Panc1 (cell line): ENCODE measurements around the gene MICALL2. TPM values are rescaled to one million over a fixed set of nuclear protein-coding genes. Genes with fewer than 3 reads are reported as not detected.

Source experiments
- ATAC-seq: fragments of 200-7000 bp; cut with Tn5 transposase; 2 replicates; pipeline ENCODE4 v1.9.1; 2020; ENCODE audit warnings: mild to moderate bottlenecking, moderate library complexity
- BruUV-seq: library from RNA; stranded (reverse); fragments of 400-500 nt; replicated peaks from 2 replicates; lab custom pipeline; 2021; lab: Mats Ljungman, UMichigan
- CTCF ChIA-PET: fragments of 300-600 bp; sonication (Branson Sonifier 250); formaldehyde crosslinking; loops from one replicate; lab custom pipeline; 2022; ENCODE audit warnings: antibody characterized with exemption; lab: Charles Lee
- POLR2A ChIA-PET: fragments of 300-600 bp; sonication (Branson Sonifier 250); formaldehyde crosslinking; loops from one replicate; lab custom pipeline; 2022; ENCODE audit warnings: antibody characterized with exemption; lab: Charles Lee
- DNase-seq: peaks from one replicate; pipeline ENCODE4 v3.0.0-alpha.2; 2010; ENCODE audit warnings: low read depth, low spot score
- H3K27ac ChIP-seq: 2 replicates; pipeline ENCODE4 v1.5.1; 2011; ENCODE audit warnings: mild to moderate bottlenecking, low read length, inconsistent platforms
- H3K27me3 ChIP-seq: fragments of 200-500 bp; sonication (Bioruptor generic); 2 replicates; pipeline ENCODE4 v1.6.0; 2014; ENCODE audit warnings: low read length, inconsistent platforms; ENCODE audit not compliant: control insufficient read depth, insufficient read depth
- H3K36me3 ChIP-seq: fragments of 200-500 bp; sonication (Bioruptor generic); 2 replicates; pipeline ENCODE4 v1.5.1; 2014; ENCODE audit warnings: inconsistent platforms, mild to moderate bottlenecking, low read length, moderate library complexity; ENCODE audit not compliant: control insufficient read depth, insufficient read depth
- H3K4me1 ChIP-seq: 2 replicates; pipeline ENCODE4 v1.5.1; 2011; ENCODE audit warnings: inconsistent platforms, mild to moderate bottlenecking, low read length, moderate library complexity; ENCODE audit not compliant: control insufficient read depth, insufficient read depth
- H3K4me3 ChIP-seq, 2 experiments: 2 replicates each; pipeline ENCODE4 v1.5.1; 2011 to 2012; ENCODE audit warnings: low read depth in 2 of 2, low read length in 2 of 2, mild to moderate bottlenecking in 2 of 2, inconsistent platforms in 1 of 2, moderate library complexity in 1 of 2
- H3K9me3 ChIP-seq: fragments of 200-500 bp; sonication (Bioruptor generic); 2 replicates; pipeline ENCODE4 v1.5.1; 2014; ENCODE audit warnings: low read depth, mild to moderate bottlenecking, inconsistent platforms, low read length, moderate library complexity; ENCODE audit not compliant: control insufficient read depth, insufficient read depth
- POLR2AphosphoS5 ChIP-seq: IDR thresholded peaks from 2 replicates; pipeline ENCODE4 v1.6.1; 2012; ENCODE audit warnings: mild to moderate bottlenecking, low read depth, low read length, moderate library complexity
- SIN3A ChIP-seq: IDR thresholded peaks from 2 replicates; pipeline ENCODE4 v1.6.1; 2012; ENCODE audit warnings: low read depth, mild to moderate bottlenecking, low read length, moderate library complexity, borderline replicate concordance; ENCODE audit not compliant: insufficient read depth
- TCF7L2 ChIP-seq: IDR thresholded peaks from 2 replicates; pipeline ENCODE4 v1.6.1; 2011; ENCODE audit warnings: mild to moderate bottlenecking, low read depth, low read length, inconsistent platforms
- in situ Hi-C: cut with HindIII; loops from 2 replicates; pipeline ENCODE4 v1.10.0; 2016; ENCODE audit warnings: low sequenced_read_pairs, low pct_unique_long_range_greater_than_20kb
- intact Hi-C: fragments of 100-400 bp; cut with micrococcal nuclease; formaldehyde crosslinking; loops from one replicate; pipeline ENCODE4 v1.10.0; 2022; ENCODE audit not compliant: unreplicated experiment
- total RNA-seq: library from RNA; stranded (reverse); gene quantifications from one replicate; pipeline ENCODE4 v1.2.1, GENCODE V29; 2021; ENCODE audit not compliant: unreplicated experiment
- TF ChIP-seq, protein P1 (sequence below): fragments of 450-650 bp; IDR thresholded peaks from 2 replicates; pipeline ENCODE4 v1.5.1; 2017; ENCODE audit warnings: mild to moderate bottlenecking
- TF ChIP-seq, protein P2 (sequence below), 2 experiments: IDR thresholded peaks; 2 replicates each; pipeline ENCODE4 v1.6.1; 2011 to 2012; ENCODE audit warnings: low read depth in 2 of 2, control low read depth in 1 of 2, low read length in 1 of 2, mild to moderate bottlenecking in 1 of 2, moderate library complexity in 1 of 2; ENCODE audit not compliant: insufficient read depth in 1 of 2

The MICALL2 gene
- total RNA-seq, 1 experiment from 2014 or later: 144 TPM

DNA sequence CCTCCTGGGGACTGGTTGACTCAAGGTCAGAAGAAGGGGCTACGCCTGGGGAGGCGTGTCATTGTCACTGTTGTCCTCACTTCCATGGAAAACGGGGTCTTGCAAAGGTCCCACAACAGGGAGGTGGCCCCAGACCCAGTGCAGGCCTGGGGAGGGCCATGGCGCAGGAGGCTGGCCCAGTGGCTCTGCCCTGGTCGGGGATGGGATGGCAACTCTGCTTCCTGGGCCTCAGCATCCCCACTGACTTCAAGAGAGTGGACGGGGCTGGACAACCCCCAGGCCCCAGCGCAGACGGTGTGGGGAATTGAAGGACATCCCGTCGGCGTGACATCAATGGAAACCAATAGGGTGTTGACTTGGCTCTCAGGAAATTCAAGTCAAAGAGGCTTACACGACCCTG is 35.2 kb downstream of the MICALL2 start:
- intact Hi-C loops (no loop called here), in situ Hi-C loops (no loop called here)
- TF ChIP-seq, protein P1, sequence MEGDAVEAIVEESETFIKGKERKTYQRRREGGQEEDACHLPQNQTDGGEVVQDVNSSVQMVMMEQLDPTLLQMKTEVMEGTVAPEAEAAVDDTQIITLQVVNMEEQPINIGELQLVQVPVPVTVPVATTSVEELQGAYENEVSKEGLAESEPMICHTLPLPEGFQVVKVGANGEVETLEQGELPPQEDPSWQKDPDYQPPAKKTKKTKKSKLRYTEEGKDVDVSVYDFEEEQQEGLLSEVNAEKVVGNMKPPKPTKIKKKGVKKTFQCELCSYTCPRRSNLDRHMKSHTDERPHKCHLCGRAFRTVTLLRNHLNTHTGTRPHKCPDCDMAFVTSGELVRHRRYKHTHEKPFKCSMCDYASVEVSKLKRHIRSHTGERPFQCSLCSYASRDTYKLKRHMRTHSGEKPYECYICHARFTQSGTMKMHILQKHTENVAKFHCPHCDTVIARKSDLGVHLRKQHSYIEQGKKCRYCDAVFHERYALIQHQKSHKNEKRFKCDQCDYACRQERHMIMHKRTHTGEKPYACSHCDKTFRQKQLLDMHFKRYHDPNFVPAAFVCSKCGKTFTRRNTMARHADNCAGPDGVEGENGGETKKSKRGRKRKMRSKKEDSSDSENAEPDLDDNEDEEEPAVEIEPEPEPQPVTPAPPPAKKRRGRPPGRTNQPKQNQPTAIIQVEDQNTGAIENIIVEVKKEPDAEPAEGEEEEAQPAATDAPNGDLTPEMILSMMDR: no peak
- TF ChIP-seq SIN3A (no peak), TCF7L2 (no peak), POLR2AphosphoS5 (no peak)
- TF ChIP-seq, protein P2, sequence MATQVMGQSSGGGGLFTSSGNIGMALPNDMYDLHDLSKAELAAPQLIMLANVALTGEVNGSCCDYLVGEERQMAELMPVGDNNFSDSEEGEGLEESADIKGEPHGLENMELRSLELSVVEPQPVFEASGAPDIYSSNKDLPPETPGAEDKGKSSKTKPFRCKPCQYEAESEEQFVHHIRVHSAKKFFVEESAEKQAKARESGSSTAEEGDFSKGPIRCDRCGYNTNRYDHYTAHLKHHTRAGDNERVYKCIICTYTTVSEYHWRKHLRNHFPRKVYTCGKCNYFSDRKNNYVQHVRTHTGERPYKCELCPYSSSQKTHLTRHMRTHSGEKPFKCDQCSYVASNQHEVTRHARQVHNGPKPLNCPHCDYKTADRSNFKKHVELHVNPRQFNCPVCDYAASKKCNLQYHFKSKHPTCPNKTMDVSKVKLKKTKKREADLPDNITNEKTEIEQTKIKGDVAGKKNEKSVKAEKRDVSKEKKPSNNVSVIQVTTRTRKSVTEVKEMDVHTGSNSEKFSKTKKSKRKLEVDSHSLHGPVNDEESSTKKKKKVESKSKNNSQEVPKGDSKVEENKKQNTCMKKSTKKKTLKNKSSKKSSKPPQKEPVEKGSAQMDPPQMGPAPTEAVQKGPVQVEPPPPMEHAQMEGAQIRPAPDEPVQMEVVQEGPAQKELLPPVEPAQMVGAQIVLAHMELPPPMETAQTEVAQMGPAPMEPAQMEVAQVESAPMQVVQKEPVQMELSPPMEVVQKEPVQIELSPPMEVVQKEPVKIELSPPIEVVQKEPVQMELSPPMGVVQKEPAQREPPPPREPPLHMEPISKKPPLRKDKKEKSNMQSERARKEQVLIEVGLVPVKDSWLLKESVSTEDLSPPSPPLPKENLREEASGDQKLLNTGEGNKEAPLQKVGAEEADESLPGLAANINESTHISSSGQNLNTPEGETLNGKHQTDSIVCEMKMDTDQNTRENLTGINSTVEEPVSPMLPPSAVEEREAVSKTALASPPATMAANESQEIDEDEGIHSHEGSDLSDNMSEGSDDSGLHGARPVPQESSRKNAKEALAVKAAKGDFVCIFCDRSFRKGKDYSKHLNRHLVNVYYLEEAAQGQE (IDR thresholded peaks at IDR 0.05; ENCODE audit: insufficient read depth in 1 of 2, low read depth in 2 of 2, low read length in 1 of 2): no peak
- Histone ChIP-seq H3K4me3 (no peak overlapping the region), H3K4me1 (peaks cover 3% of the 10 kb centered on the region; the same call in 1 of the 2 replicates), H3K9me3 (no peaks in the 10 kb centered on the region), H3K27me3 (no peaks in the 10 kb centered on the region), H3K27ac (no peak overlapping the region), H3K36me3 (no peaks in the 10 kb centered on the region)
- ChIA-PET POLR2A (no interaction called here), CTCF (no interaction called here)
- DNase-seq (no peak), ATAC-seq (no peak)
- BruUV-seq: no TSS peak

GRCh38 chr7:1423264-1423811 is 35.9 kb downstream of the MICALL2 start:
- TF ChIP-seq POLR2AphosphoS5: no peak
- DNase-seq (no peak), ATAC-seq (no peak)
- Histone ChIP-seq H3K36me3 (no peaks in the 10 kb centered on the region), H3K4me1 (no peaks in the 10 kb centered on the region), H3K4me3 (no peak overlapping the region), H3K9me3 (no peaks in the 10 kb centered on the region), H3K27me3 (no peaks in the 10 kb centered on the region), H3K27ac (no peak overlapping the region)
- ChIA-PET CTCF (interaction anchor here (0.5 kb wide), 1 partner anchor 142 kb away, joined by 4 read pairs; no protein-coding TSS in a partner anchor), POLR2A (interaction anchor here (0.5 kb wide), 1 partner anchor 750 kb away, joined by 5 read pairs; no protein-coding TSS in a partner anchor)
- BruUV-seq: no TSS peak
- in situ Hi-C loops: no loop called here
- intact Hi-C loops: no loop called here

GRCh38 chr7:1422512-1423263 is 36.6 kb downstream of the MICALL2 start:
- Histone ChIP-seq H3K4me1 (no peaks in the 10 kb centered on the region), H3K9me3 (no peaks in the 10 kb centered on the region), H3K4me3 (no peak overlapping the region), H3K36me3 (no peaks in the 10 kb centered on the region), H3K27ac (no peak overlapping the region), H3K27me3 (no peaks in the 10 kb centered on the region)
- ChIA-PET POLR2A (interaction anchor here (0.5 kb wide), 1 partner anchor 750 kb away, joined by 5 read pairs; no protein-coding TSS in a partner anchor), CTCF (interaction anchor here (0.5 to 0.6 kb wide), 2 partner anchors 8 to 141 kb away, joined by 4 to 6 read pairs; no protein-coding TSS in a partner anchor)
- TF ChIP-seq TCF7L2 (no peak), SIN3A (no peak), POLR2AphosphoS5 (no peak)
- TF ChIP-seq, protein P1: no peak
- TF ChIP-seq, protein P2 (IDR thresholded peaks at IDR 0.05; ENCODE audit: insufficient read depth in 1 of 2, low read depth in 2 of 2, low read length in 1 of 2): no peak
- ATAC-seq (no peak), DNase-seq (no peak)
- intact Hi-C loops (no loop called here), in situ Hi-C loops (no loop called here)
- no TSS peak for BruUV-seq
